H1 (cell line): Measurements from ENCODE around the gene LAMTOR4. TPM values are rescaled to one million over a fixed set of nuclear protein-coding genes. Genes with fewer than 3 reads are reported as not detected.
"Not testable (repeated sequence)": the region's sequence is repeated elsewhere in the genome, so short reads cannot be mapped to it uniquely, and the experiment has no call there.

Experiments used
- CTCF ChIA-PET: fragments of 300-600 bp; sonication (Branson Sonifier 250); formaldehyde crosslinking; loops from one replicate; lab custom pipeline; 2021; ENCODE audit not compliant: partially characterized antibody; lab: Charles Lee
- POLR2A ChIA-PET: fragments of 300-600 bp; sonication (Branson Sonifier 250); formaldehyde crosslinking; loops from one replicate; lab custom pipeline; 2021; ENCODE audit warnings: inconsistent platforms; ENCODE audit not compliant: partially characterized antibody; lab: Charles Lee
- DNase-seq, 2 experiments: peaks; one replicate each; pipeline versions ENCODE4 v3.0.0 to v3.0.0-alpha.2; 2010 to 2022; ENCODE audit warnings: low spot score in 2 of 2, low read depth in 1 of 2, mixed read lengths in 1 of 2
- FAIRE-seq: peaks from 2 replicates; lab custom pipeline; 2011; peaks lifted over from hg19 to GRCh38; lab: Jason Lieb, UNC
- H2AFZ ChIP-seq: 2 replicates; pipeline ENCODE4 v1.8.1; 2012; ENCODE audit warnings: low read length, inconsistent platforms
- H2AK5ac ChIP-seq: 2 replicates; pipeline ENCODE4 v1.6.1; 2013; ENCODE audit warnings: low read depth, low read length
- H2BK120ac ChIP-seq: replicated peaks from 2 replicates; pipeline ENCODE3; 2013; ENCODE audit warnings: low read depth, low read length, inconsistent platforms
- H2BK12ac ChIP-seq: 2 replicates; pipeline ENCODE4 v1.6.1; 2013; ENCODE audit warnings: low read depth, low read length
- H2BK15ac ChIP-seq: 2 replicates; pipeline ENCODE4 v1.6.1; 2013; ENCODE audit warnings: low read length
- H2BK20ac ChIP-seq: 2 replicates; pipeline ENCODE4 v1.6.1; 2013; ENCODE audit warnings: low read length
- H2BK5ac ChIP-seq: 2 replicates; pipeline ENCODE4 v1.6.1; 2013; ENCODE audit warnings: low read depth, low read length
- H3K14ac ChIP-seq: 2 replicates; pipeline ENCODE4 v1.6.1; 2013; ENCODE audit warnings: inconsistent platforms; ENCODE audit not compliant: insufficient read length
- H3K18ac ChIP-seq: 2 replicates; pipeline ENCODE4 v1.6.1; 2013; ENCODE audit warnings: low read length; ENCODE audit errors: extremely low read depth
- H3K23ac ChIP-seq: 2 replicates; pipeline ENCODE4 v1.6.1; 2013; ENCODE audit warnings: inconsistent platforms; ENCODE audit not compliant: insufficient read length
- H3K23me2 ChIP-seq: 2 replicates; pipeline ENCODE4 v1.6.1; 2013; ENCODE audit warnings: low read depth, low read length
- H3K27ac ChIP-seq: 2 replicates; pipeline ENCODE4 v1.6.1; 2011; ENCODE audit warnings: low read depth, low read length, inconsistent platforms
- H3K27me3 ChIP-seq, 4 experiments: replicated peaks in 1 of 4; 1 replicate in 1 of 4; 2 replicates in 3 of 4; pipeline versions ENCODE4 v1.6.1 to v1.8.1; 2011 to 2013; ENCODE audit warnings: low read length in 3 of 4, mild to moderate bottlenecking in 3 of 4, inconsistent platforms in 2 of 4, mixed read lengths in 2 of 4, moderate library complexity in 1 of 4; ENCODE audit not compliant: control insufficient read depth in 3 of 4, insufficient read depth in 3 of 4; ENCODE audit errors: extremely low read depth in 1 of 4
- H3K36me3 ChIP-seq, 4 experiments: 2 replicates each; pipeline versions ENCODE4 v1.6.1 to v1.8.1; 2011 to 2013; ENCODE audit warnings: mild to moderate bottlenecking in 4 of 4, low read length in 3 of 4, moderate library complexity in 2 of 4, control low read depth in 1 of 4, inconsistent platforms in 1 of 4; ENCODE audit not compliant: insufficient read depth in 4 of 4, control insufficient read depth in 2 of 4
- H3K4ac ChIP-seq: replicated peaks from 2 replicates; pipeline ENCODE3; 2013; ENCODE audit warnings: low read length, low read depth, mixed read lengths, inconsistent platforms; ENCODE audit not compliant: insufficient read length
- H3K4me1 ChIP-seq, 4 experiments: replicated peaks in 1 of 4; 1 replicate in 1 of 4; 2 replicates in 3 of 4; pipeline versions ENCODE4 v1.6.1 to v1.8.1; 2011 to 2013; ENCODE audit warnings: low read length in 3 of 4, inconsistent platforms in 2 of 4, mixed read lengths in 1 of 4; ENCODE audit not compliant: insufficient read depth in 4 of 4, control insufficient read depth in 3 of 4
- H3K4me2 ChIP-seq, 2 experiments: 2 replicates each; pipeline versions ENCODE4 v1.6.1 to v1.8.1; 2011 to 2013; ENCODE audit warnings: low read depth in 2 of 2, low read length in 2 of 2, control low read depth in 1 of 2, inconsistent platforms in 1 of 2, mild to moderate bottlenecking in 1 of 2; ENCODE audit not compliant: insufficient read depth in 1 of 2
- H3K4me3 ChIP-seq, 4 experiments: fragments of 200-600, 300-600 bp in 1 of 4; sonication (generic), shearing (Covaris generic), sonication (Bioruptor Twin) in 1 of 4; 2 replicates each; pipeline versions ENCODE4 v1.5.1 to v1.8.1; 2011 to 2016; ENCODE audit warnings: low read length in 4 of 4, low read depth in 3 of 4, control low read depth in 2 of 4, inconsistent platforms in 2 of 4, mild to moderate bottlenecking in 2 of 4, mixed read lengths in 1 of 4, moderate library complexity in 1 of 4; ENCODE audit not compliant: insufficient read depth in 2 of 4; ENCODE audit errors: extremely low read depth in 1 of 4
- H3K56ac ChIP-seq: replicated peaks from 2 replicates; pipeline ENCODE3; 2013; ENCODE audit warnings: low read depth, mild to moderate bottlenecking, mixed read lengths, low read length, inconsistent platforms; ENCODE audit not compliant: insufficient read length
- H3K79me1 ChIP-seq: 2 replicates; pipeline ENCODE4 v1.6.1; 2013; ENCODE audit warnings: low read depth, low read length, control low read depth
- H3K79me2 ChIP-seq, 2 experiments: 2 replicates each; pipeline versions ENCODE4 v1.6.1 to v1.8.1; 2012 to 2013; ENCODE audit warnings: low read length in 2 of 2, mild to moderate bottlenecking in 2 of 2, inconsistent platforms in 1 of 2; ENCODE audit not compliant: insufficient read depth in 2 of 2, control insufficient read depth in 1 of 2
- H3K9ac ChIP-seq, 4 experiments: replicated peaks in 1 of 4; 1 replicate in 1 of 4; 2 replicates in 3 of 4; pipeline versions ENCODE4 v1.6.1 to v1.8.1; 2011 to 2013; ENCODE audit warnings: low read depth in 3 of 4, low read length in 3 of 4, control low read depth in 2 of 4, mild to moderate bottlenecking in 2 of 4, moderate library complexity in 2 of 4, inconsistent platforms in 1 of 4; ENCODE audit errors: extremely low read depth in 1 of 4
- H3K9me3 ChIP-seq, 2 experiments: 2 replicates each; pipeline versions ENCODE4 v1.6.1 to v1.8.1; 2012 to 2013; ENCODE audit warnings: mild to moderate bottlenecking in 2 of 2, moderate library complexity in 2 of 2, control low read depth in 1 of 2, inconsistent platforms in 1 of 2, low read depth in 1 of 2, low read length in 1 of 2, mixed read lengths in 1 of 2; ENCODE audit not compliant: insufficient read depth in 2 of 2
- H4K20me1 ChIP-seq, 2 experiments: replicated peaks in 1 of 2; 2 replicates each; pipeline versions ENCODE3 to v1.8.1; 2011 to 2013; ENCODE audit warnings: inconsistent platforms in 2 of 2, low read length in 2 of 2, mild to moderate bottlenecking in 1 of 2; ENCODE audit not compliant: insufficient read depth in 2 of 2, control insufficient read depth in 1 of 2
- H4K5ac ChIP-seq: 2 replicates; pipeline ENCODE4 v1.6.1; 2013; ENCODE audit warnings: low read length, low read depth, mixed read lengths, inconsistent platforms; ENCODE audit not compliant: insufficient read length
- H4K8ac ChIP-seq: 2 replicates; pipeline ENCODE4 v1.8.0; 2013; ENCODE audit warnings: mild to moderate bottlenecking, moderate library complexity, low read length, inconsistent platforms; ENCODE audit not compliant: insufficient read depth; ENCODE audit errors: extremely low read depth
- H4K91ac ChIP-seq: replicated peaks from 2 replicates; pipeline ENCODE3; 2013; ENCODE audit warnings: low read length, mixed read lengths, inconsistent platforms; ENCODE audit not compliant: insufficient read length
- BCL11A ChIP-seq, 2 experiments: IDR thresholded peaks; one replicate each; pipeline ENCODE4 v1.6.1; 2011; ENCODE audit warnings: low read depth in 2 of 2, low read length in 2 of 2, mild to moderate bottlenecking in 2 of 2
- POU5F1 ChIP-seq: IDR thresholded peaks from 2 replicates; pipeline ENCODE4 v1.6.1; 2011; ENCODE audit warnings: low read depth, mild to moderate bottlenecking, low read length, moderate library complexity
- RXRA ChIP-seq: IDR thresholded peaks from 2 replicates; pipeline ENCODE4 v1.6.1; 2011; ENCODE audit warnings: low read depth, mild to moderate bottlenecking, low read length, moderate library complexity; ENCODE audit not compliant: insufficient read depth
- TEAD4 ChIP-seq: IDR thresholded peaks from 2 replicates; pipeline ENCODE4 v1.6.1; 2012; ENCODE audit warnings: low read depth, low read length, inconsistent platforms, mixed read lengths
- WGBS, 2 experiments: shearing (Covaris generic) in 1 of 2; methylation state at CpG; one replicate each; pipeline versions ENCODE4 v1.1.6 to v1.1.7; 2013 to 2015; ENCODE audit warnings: low lambda C conversion rate in 2 of 2, mixed read lengths in 2 of 2, inconsistent platforms in 1 of 2, low coverage in 1 of 2, missing lambda C conversion rate in 1 of 2; ENCODE audit not compliant: insufficient replicate concordance in 2 of 2, insufficient coverage in 1 of 2, insufficient read length in 1 of 2; ENCODE audit errors: extremely low coverage in 1 of 2, missing lambda C conversion rate in 1 of 2; 5-methylcytosine and 5-hydroxymethylcytosine counted together
- polyA plus RNA-seq, 7 experiments: library from polyadenylated mRNA; depleted of rRNA in 3 of 7; stranded (reverse) in 5 of 7; unstranded in 2 of 7; fragments of >200 nt in 5 of 7; fragments of 200-250 nt in 2 of 7; gene quantifications; 1 replicate in 5 of 7; 2 replicates in 1 of 7; 4 replicates in 1 of 7; pipeline versions ENCODE4 v1.2.1 to v1.2.3, GENCODE V29; 2011 to 2013; ENCODE audit warnings: missing spikeins in 2 of 7, mixed read lengths in 2 of 7
- total RNA-seq: library from RNA; stranded (reverse); fragmentation: NEBNext Ultra II Directional; extraction: Animal tissue kit (Norgen Biotek cat#: 25700); gene quantifications from 2 replicates; pipeline ENCODE4 v1.2.1, GENCODE V29; 2021

LAMTOR4 gene
- total and polyA plus RNA-seq, 2 of the 8 experiments (the other 6 are each of a cell fraction or from before 2014, with no cell fraction given), result 153 to 622 TPM

- TF ChIP-seq BCL11A (IDR thresholded peaks at IDR 0.05; ENCODE audit: low read depth in 2 of 2, low read length in 2 of 2) (no peak), RXRA (no peak), TEAD4 (no peak), POU5F1 (no peak)
These were observed 20.1 kb upstream of the LAMTOR4 start (continued) for GRCh38 chr7:100128637-100128963.

GRCh38 chr7:100130220-100130607, 18.5 kb upstream of the LAMTOR4 start:
- not testable (repeated sequence) for H2BK12ac ChIP-seq, H4K20me1 ChIP-seq, H4K91ac ChIP-seq, H4K8ac ChIP-seq, DNase-seq, H2BK20ac ChIP-seq, H3K9ac ChIP-seq, FAIRE-seq, H3K9me3 ChIP-seq, H2AFZ ChIP-seq, H3K18ac ChIP-seq, H3K36me3 ChIP-seq, H3K56ac ChIP-seq, H3K23me2 ChIP-seq, H4K5ac ChIP-seq, H3K27ac ChIP-seq, H3K79me1 ChIP-seq, H2BK15ac ChIP-seq, H3K23ac ChIP-seq, H3K79me2 ChIP-seq, H2BK5ac ChIP-seq, H2BK120ac ChIP-seq, H2AK5ac ChIP-seq, H3K4me3 ChIP-seq, H3K4me1 ChIP-seq, H3K14ac ChIP-seq, H3K4ac ChIP-seq
- ChIA-PET CTCF (interaction anchor here (0.6 to 9.0 kb wide), 26 partner anchors 9 to 252 kb away, joined by 3 to 108 read pairs (median 5); partner anchors contain the start of genes AP4M1, GAL3ST4, LAMTOR4 and MCM7), POLR2A (interaction anchor here (0.6 to 4.1 kb wide), 14 partner anchors 11 to 544 kb away, joined by 3 to 68 read pairs (median 4); partner anchors contain the start of genes AP4M1, LAMTOR4, MCM7 and ZKSCAN1)
- peaks cover 0 to 11% (median 0%) of the 10 kb centered on the region in 4 experiments; a peak in 2 of 7 replicates for H3K27me3 ChIP-seq
- WGBS, 2 experiments, result 100% methylated on average over 1 of the region's 1 CpG; no CpG with 5 or more reads in 1 of the 2 experiments
- H3K4me2 ChIP-seq, result 0 out of 4 replicates have a peak overlapping the region, but pooled peaks of 1 of the 2 experiments have one; percentile 0
